Measurements from ENCODE around the gene CCDC197.

CCDC197 gene

GRCh38 chr14:94005324-94006073 is 8.4 kb downstream of the CCDC197 start:
- H2AFZ ChIP-seq (ENCODE audit: low read depth, low read length, severe bottlenecking) = no peak overlapping the region
- H3K4me3 ChIP-seq (ENCODE audit: insufficient read depth, low read length, poor library complexity, severe bottlenecking) = no peak overlapping the region
- no peaks in the 10 kb centered on the region for H3K27me3 ChIP-seq (ENCODE audit: low read length)
- H3K36me3 ChIP-seq (ENCODE audit: low read length) = no peaks in the 10 kb centered on the region
- no peaks in the 10 kb centered on the region for H4K20me1 ChIP-seq (ENCODE audit: low read depth, low read length)
- no peaks in the 10 kb centered on the region for H3K9me2 ChIP-seq (replicated peaks; ENCODE audit: insufficient read depth, low read length)
- H3K79me2 ChIP-seq (ENCODE audit: insufficient read depth, low read length) = no peaks in the 10 kb centered on the region
- no peaks in the 10 kb centered on the region for H3F3A ChIP-seq (ENCODE audit: insufficient read depth)
- no peak overlapping the region for H3K27ac ChIP-seq (ENCODE audit: low read depth, low read length)
- H3K9ac ChIP-seq (ENCODE audit: low read length) = no peak overlapping the region
- TF ChIP-seq CTCF (IDR thresholded peaks at IDR 0.05; ENCODE audit: insufficient read depth, low read length, poor library complexity, severe bottlenecking) = peak; percentile 54
- no peak for TF ChIP-seq EZH2phosphoT487 (conservative IDR thresholded peaks at IDR 0.05; ENCODE audit: low read length)
- no peaks in the 10 kb centered on the region for H3K9me3 ChIP-seq (ENCODE audit: insufficient read depth, low read length)
- H3K4me2 ChIP-seq (ENCODE audit: low read depth, low read length, poor library complexity, severe bottlenecking) = no peak overlapping the region

GRCh38 chr14:94008234-94008633 is 11.1 kb downstream of the CCDC197 start:
- Histone ChIP-seq H3K4me3 (ENCODE audit: insufficient read depth, low read length, poor library complexity, severe bottlenecking) (no peak overlapping the region), H3K27ac (ENCODE audit: low read depth, low read length) (no peak overlapping the region), H3K9me3 (ENCODE audit: insufficient read depth, low read length) (no peaks in the 10 kb centered on the region), H3K27me3 (ENCODE audit: low read length) (no peaks in the 10 kb centered on the region), H3K36me3 (ENCODE audit: low read length) (no peaks in the 10 kb centered on the region), H3K9me2 (replicated peaks; ENCODE audit: insufficient read depth, low read length) (no peaks in the 10 kb centered on the region), H2AFZ (ENCODE audit: low read depth, low read length, severe bottlenecking) (no peak overlapping the region), H4K20me1 (ENCODE audit: low read depth, low read length) (no peaks in the 10 kb centered on the region), H3K4me2 (ENCODE audit: low read depth, low read length, poor library complexity, severe bottlenecking) (no peak overlapping the region), H3K79me2 (ENCODE audit: insufficient read depth, low read length) (no peaks in the 10 kb centered on the region), H3F3A (ENCODE audit: insufficient read depth) (no peaks in the 10 kb centered on the region), H3K9ac (ENCODE audit: low read length) (no peak overlapping the region)
- TF ChIP-seq CTCF (IDR thresholded peaks at IDR 0.05; ENCODE audit: insufficient read depth, low read length, poor library complexity, severe bottlenecking) = no peak

DNA sequence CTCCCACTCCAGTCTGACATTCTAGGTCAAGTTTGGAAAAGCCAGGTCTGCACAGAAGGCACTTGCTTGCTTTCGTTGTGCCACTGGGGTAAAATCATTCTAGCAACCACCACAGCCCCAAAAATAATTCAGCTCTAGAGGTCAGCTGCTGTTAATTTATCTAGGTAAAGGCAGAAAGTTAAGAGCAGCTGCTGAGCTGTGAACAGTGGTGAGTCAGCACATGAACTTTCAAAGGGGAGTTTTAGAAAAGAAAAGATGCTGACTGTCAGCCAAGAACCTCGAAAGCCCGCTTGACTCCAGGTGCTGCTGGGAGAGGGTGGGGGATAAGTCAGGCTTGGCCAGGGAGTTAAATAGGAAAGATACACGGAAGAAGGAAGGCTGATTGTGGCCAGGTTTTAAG is 12.7 kb downstream of the CCDC197 start:
- Histone ChIP-seq H2AFZ (ENCODE audit: low read depth, low read length, severe bottlenecking) (no peak overlapping the region), H3K9me2 (replicated peaks; ENCODE audit: insufficient read depth, low read length) (no peaks in the 10 kb centered on the region), H3F3A (ENCODE audit: insufficient read depth) (no peaks in the 10 kb centered on the region), H4K20me1 (ENCODE audit: low read depth, low read length) (no peaks in the 10 kb centered on the region), H3K9ac (ENCODE audit: low read length) (no peak overlapping the region), H3K79me2 (ENCODE audit: insufficient read depth, low read length) (no peaks in the 10 kb centered on the region), H3K9me3 (ENCODE audit: insufficient read depth, low read length) (no peaks in the 10 kb centered on the region), H3K27ac (ENCODE audit: low read depth, low read length) (no peak overlapping the region), H3K27me3 (ENCODE audit: low read length) (no peaks in the 10 kb centered on the region), H3K36me3 (ENCODE audit: low read length) (no peaks in the 10 kb centered on the region), H3K4me2 (ENCODE audit: low read depth, low read length, poor library complexity, severe bottlenecking) (no peak overlapping the region), H3K4me3 (ENCODE audit: insufficient read depth, low read length, poor library complexity, severe bottlenecking) (no peak overlapping the region)
- TF ChIP-seq EZH2phosphoT487 (conservative IDR thresholded peaks at IDR 0.05; ENCODE audit: low read length) (no peak), CTCF (IDR thresholded peaks at IDR 0.05; ENCODE audit: insufficient read depth, low read length, poor library complexity, severe bottlenecking) (no peak)

All from SU-DHL-6 (cell line).